ENCODE data around the gene AKT3. TPM values are rescaled to one million over a fixed set of nuclear protein-coding genes. Genes with fewer than 3 reads are reported as not detected.
A peak's percentile ranks its signal among the peaks of the same experiment; 100 is the strongest.

AKT3 gene
- polyA plus RNA-seq, 1 donor (not counting 4 experiments of a cell fraction or from before 2014, with no cell fraction given): 2.9 TPM

DNA sequence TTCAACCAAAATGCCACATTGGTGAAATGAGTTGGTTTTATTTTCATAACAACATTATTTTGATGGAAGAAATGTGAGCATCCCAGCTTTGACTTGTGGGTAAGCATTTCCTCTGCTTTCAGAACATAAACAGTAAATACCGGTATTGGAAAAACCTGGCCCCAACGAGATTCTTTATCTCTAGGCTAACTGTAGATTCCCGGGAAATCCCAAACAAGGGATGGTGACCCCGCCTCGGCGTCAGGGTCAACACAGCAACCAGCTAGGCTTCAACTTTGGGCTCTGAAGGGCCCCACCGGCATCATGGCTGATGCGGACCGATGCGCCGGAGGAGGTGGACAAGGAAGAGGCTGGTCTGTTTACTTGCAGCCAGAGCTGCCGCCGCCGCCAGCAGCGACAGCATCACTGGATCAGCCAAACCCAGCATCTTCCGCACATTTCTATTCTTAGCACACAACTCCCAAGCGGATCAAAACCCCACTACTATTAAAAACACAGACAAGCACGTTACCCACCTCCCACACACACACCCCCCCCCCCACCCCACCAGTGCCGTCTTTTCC lies 1.1 kb downstream of the AKT3 start:
- H3K36me3 ChIP-seq (ENCODE audit: control insufficient read depth in 2 of 2, extremely low read depth in 1 of 2, insufficient read depth in 2 of 2, low read length in 2 of 2): no peaks in the 10 kb centered on the region

DNA sequence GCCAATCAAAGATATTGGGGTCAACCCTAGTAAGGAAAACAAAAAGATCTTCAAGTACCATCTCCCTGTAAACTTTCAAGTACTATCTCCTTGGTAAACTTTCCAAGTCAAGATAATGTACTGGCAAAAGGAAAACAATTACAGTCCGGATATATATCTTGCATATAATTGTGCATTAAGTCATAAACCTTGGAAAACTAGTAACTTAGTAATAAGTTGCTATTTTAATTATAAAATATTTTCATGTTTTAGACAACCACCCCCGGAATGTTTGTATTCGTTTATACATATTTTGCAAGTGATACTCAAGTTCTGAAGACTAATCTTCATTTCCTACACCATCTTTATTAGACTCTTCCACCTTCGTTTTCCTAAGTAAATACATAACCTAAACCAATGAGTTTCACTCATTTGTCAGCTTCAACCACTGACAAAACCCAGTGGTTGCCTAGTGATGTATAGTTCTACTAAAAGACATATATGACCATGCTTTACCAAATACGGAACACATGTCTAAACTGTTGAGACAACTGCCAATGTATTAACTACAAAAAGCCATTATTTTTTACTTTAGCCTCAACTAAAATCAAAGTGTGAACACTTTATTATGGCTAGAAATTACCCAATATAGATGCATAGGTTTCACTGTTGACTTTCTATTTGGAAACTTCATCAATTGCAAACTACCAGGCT lies 1.7 kb downstream of the AKT3 start:
- FAIRE-seq (no peak), DNase-seq (ENCODE audit: low read depth, low spot score) (no peak)
- Histone ChIP-seq H3K9me1 (ENCODE audit: control insufficient read depth, extremely low read depth, insufficient read depth, low read length) (no peaks in the 10 kb centered on the region), H4K20me1 (ENCODE audit: control insufficient read depth, extremely low read depth, insufficient read depth, low read length) (no peaks in the 10 kb centered on the region), H3K27ac (ENCODE audit: control insufficient read depth, insufficient read depth, low read length) (no peak overlapping the region), H3K9ac (ENCODE audit: control insufficient read depth, extremely low read depth, insufficient read depth, low read length) (no peak overlapping the region), H3K9me3 (ENCODE audit: control insufficient read depth, low read depth, low read length) (no peaks in the 10 kb centered on the region), H3K4me2 (ENCODE audit: control insufficient read depth, extremely low read depth, insufficient read depth, low read depth, low read length) (no peak overlapping the region), H2AFZ (ENCODE audit: control insufficient read depth, low read length) (no peak overlapping the region), H3K4me3 (ENCODE audit: control insufficient read depth in 2 of 3, extremely low read depth in 1 of 3, insufficient read depth in 2 of 3, low read depth in 1 of 3, low read length in 3 of 3) (no peak overlapping the region), H3K79me2 (ENCODE audit: control insufficient read depth, insufficient read depth, low read length) (no peaks in the 10 kb centered on the region), H3K4me1 (ENCODE audit: control insufficient read depth, extremely low read depth, insufficient read depth, low read length) (peaks cover 7% of the 10 kb centered on the region), H3K36me3 (ENCODE audit: control insufficient read depth in 2 of 2, extremely low read depth in 1 of 2, insufficient read depth in 2 of 2, low read length in 2 of 2) (no peaks in the 10 kb centered on the region), H3K27me3 (ENCODE audit: control insufficient read depth, extremely low read depth, insufficient read depth, low read length) (peaks cover 29% of the 10 kb centered on the region)
- dilution Hi-C loops (cut with MboI; ENCODE audit: extremely low pct_ligation_motif_present, low sequenced_read_pairs): no loop called here
- TF ChIP-seq, protein P1, sequence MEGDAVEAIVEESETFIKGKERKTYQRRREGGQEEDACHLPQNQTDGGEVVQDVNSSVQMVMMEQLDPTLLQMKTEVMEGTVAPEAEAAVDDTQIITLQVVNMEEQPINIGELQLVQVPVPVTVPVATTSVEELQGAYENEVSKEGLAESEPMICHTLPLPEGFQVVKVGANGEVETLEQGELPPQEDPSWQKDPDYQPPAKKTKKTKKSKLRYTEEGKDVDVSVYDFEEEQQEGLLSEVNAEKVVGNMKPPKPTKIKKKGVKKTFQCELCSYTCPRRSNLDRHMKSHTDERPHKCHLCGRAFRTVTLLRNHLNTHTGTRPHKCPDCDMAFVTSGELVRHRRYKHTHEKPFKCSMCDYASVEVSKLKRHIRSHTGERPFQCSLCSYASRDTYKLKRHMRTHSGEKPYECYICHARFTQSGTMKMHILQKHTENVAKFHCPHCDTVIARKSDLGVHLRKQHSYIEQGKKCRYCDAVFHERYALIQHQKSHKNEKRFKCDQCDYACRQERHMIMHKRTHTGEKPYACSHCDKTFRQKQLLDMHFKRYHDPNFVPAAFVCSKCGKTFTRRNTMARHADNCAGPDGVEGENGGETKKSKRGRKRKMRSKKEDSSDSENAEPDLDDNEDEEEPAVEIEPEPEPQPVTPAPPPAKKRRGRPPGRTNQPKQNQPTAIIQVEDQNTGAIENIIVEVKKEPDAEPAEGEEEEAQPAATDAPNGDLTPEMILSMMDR (optimal IDR thresholded peaks at IDR 0.05 in 1 of 3, IDR thresholded peaks at IDR 0.05 in 1 of 3, conservative IDR thresholded peaks at IDR 0.05 in 1 of 3; ENCODE audit: extremely low read depth in 1 of 3, insufficient read depth in 2 of 3, low read length in 3 of 3): no peak
- no peak for TF ChIP-seq EZH2 (IDR thresholded peaks at IDR 0.05; ENCODE audit: low read length)

More for the DNA sequence above, 1.1 kb downstream of the AKT3 start:
- DNase-seq (ENCODE audit: low read depth, low spot score) (no peak), FAIRE-seq (no peak)
- no peaks in the 10 kb centered on the region for H3K9me3 ChIP-seq (ENCODE audit: control insufficient read depth, low read depth, low read length)
- dilution Hi-C loops (cut with MboI; ENCODE audit: extremely low pct_ligation_motif_present, low sequenced_read_pairs): no loop called here
- H3K9ac ChIP-seq (ENCODE audit: control insufficient read depth, extremely low read depth, insufficient read depth, low read length): no peak overlapping the region
- no peak overlapping the region for H2AFZ ChIP-seq (ENCODE audit: control insufficient read depth, low read length)
- H4K20me1 ChIP-seq (ENCODE audit: control insufficient read depth, extremely low read depth, insufficient read depth, low read length): no peaks in the 10 kb centered on the region
- peaks cover 7% of the 10 kb centered on the region for H3K4me1 ChIP-seq (ENCODE audit: control insufficient read depth, extremely low read depth, insufficient read depth, low read length)
- TF ChIP-seq, protein P1 (optimal IDR thresholded peaks at IDR 0.05 in 1 of 3, IDR thresholded peaks at IDR 0.05 in 1 of 3, conservative IDR thresholded peaks at IDR 0.05 in 1 of 3; ENCODE audit: extremely low read depth in 1 of 3, insufficient read depth in 2 of 3, low read length in 3 of 3): no peak
- peak; percentile 80 for TF ChIP-seq EZH2 (IDR thresholded peaks at IDR 0.05; ENCODE audit: low read length)
- peak overlapping the region in 2 of 3 experiments; percentile 14 to 66 for H3K4me3 ChIP-seq (ENCODE audit: control insufficient read depth in 2 of 3, extremely low read depth in 1 of 3, insufficient read depth in 2 of 3, low read depth in 1 of 3, low read length in 3 of 3)
- H3K27ac ChIP-seq (ENCODE audit: control insufficient read depth, insufficient read depth, low read length): no peak overlapping the region
- H3K27me3 ChIP-seq (ENCODE audit: control insufficient read depth, extremely low read depth, insufficient read depth, low read length): peaks cover 29% of the 10 kb centered on the region
- no peaks in the 10 kb centered on the region for H3K9me1 ChIP-seq (ENCODE audit: control insufficient read depth, extremely low read depth, insufficient read depth, low read length)
- H3K4me2 ChIP-seq (ENCODE audit: control insufficient read depth, extremely low read depth, insufficient read depth, low read depth, low read length): peak overlapping the region; percentile 50
- H3K79me2 ChIP-seq (ENCODE audit: control insufficient read depth, insufficient read depth, low read length): no peaks in the 10 kb centered on the region
